CD14-positive monocyte (primary cell): Measurements from ENCODE around the gene RCHY1. TPM values are rescaled to one million over a fixed set of nuclear protein-coding genes. Genes with fewer than 3 reads are reported as not detected.

Experiments used
- DNase-seq, 3 donors: peaks; one replicate each; pipeline ENCODE4 v3.0.0-alpha.2; 2011 to 2022
- H2AFZ ChIP-seq: 2 replicates; pipeline ENCODE4 v1.6.0; 2012; ENCODE audit warnings: mild to moderate bottlenecking, low read depth, low read length, inconsistent platforms; ENCODE audit not compliant: insufficient read depth, poor library complexity, severe bottlenecking
- H3K27ac ChIP-seq, 2 donors: 1 replicate in 1 of 2; 2 replicates in 1 of 2; pipeline ENCODE4 v1.5.1; 2012 to 2013; ENCODE audit warnings: low read length in 2 of 2, control low read depth in 1 of 2, inconsistent platforms in 1 of 2, low read depth in 1 of 2, mild to moderate bottlenecking in 1 of 2
- H3K27me3 ChIP-seq, 2 donors: one replicate each; pipeline versions ENCODE4 v1.6.0 to v1.6.1; 2011 to 2013; ENCODE audit warnings: low read length in 2 of 2; ENCODE audit not compliant: control insufficient read depth in 2 of 2, insufficient read depth in 2 of 2
- H3K36me3 ChIP-seq, 2 donors: replicated peaks in 1 of 2; 1 replicate in 1 of 2; 2 replicates in 1 of 2; pipeline versions ENCODE4 v1.5.1 to v1.6.1; 2012 to 2013; ENCODE audit warnings: low read length in 2 of 2, control low read depth in 1 of 2, inconsistent platforms in 1 of 2, mild to moderate bottlenecking in 1 of 2; ENCODE audit not compliant: insufficient read depth in 2 of 2, control insufficient read depth in 1 of 2
- H3K4me1 ChIP-seq, 2 donors: 1 replicate in 1 of 2; 2 replicates in 1 of 2; pipeline versions ENCODE4 v1.5.1 to v1.6.1; 2012 to 2013; ENCODE audit warnings: low read length in 2 of 2, control low read depth in 1 of 2, inconsistent platforms in 1 of 2, mild to moderate bottlenecking in 1 of 2, moderate library complexity in 1 of 2; ENCODE audit not compliant: insufficient read depth in 2 of 2, control insufficient read depth in 1 of 2
- H3K4me2 ChIP-seq: replicated peaks from 2 replicates; pipeline ENCODE3; 2012; ENCODE audit warnings: low read length, moderate library complexity, mild to moderate bottlenecking; ENCODE audit not compliant: poor library complexity, severe bottlenecking; ENCODE audit errors: extremely low read depth
- H3K4me3 ChIP-seq, 3 experiments: fragments of 200-600 bp in 1 of 3; sonication (generic) in 1 of 3; replicated peaks in 1 of 3; 1 replicate in 2 of 3; 2 replicates in 1 of 3; pipeline ENCODE4 v1.5.1; 2011 to 2013; ENCODE audit warnings: low read length in 3 of 3, mild to moderate bottlenecking in 3 of 3, control low read depth in 2 of 3, low read depth in 2 of 3, inconsistent platforms in 1 of 3, moderate library complexity in 1 of 3
- H3K79me2 ChIP-seq: 2 replicates; pipeline ENCODE4 v1.6.0; 2012; ENCODE audit warnings: mild to moderate bottlenecking, control low read depth, inconsistent platforms, low read length, moderate library complexity; ENCODE audit not compliant: insufficient read depth
- H3K9ac ChIP-seq: 2 replicates; pipeline ENCODE4 v1.6.0; 2017; ENCODE audit warnings: low read length, mild to moderate bottlenecking; ENCODE audit not compliant: insufficient read depth, poor library complexity, severe bottlenecking
- H3K9me3 ChIP-seq, 2 donors: replicated peaks in 1 of 2; 1 replicate in 1 of 2; 2 replicates in 1 of 2; pipeline versions ENCODE4 v1.5.1 to v1.6.1; 2012 to 2013; ENCODE audit warnings: low read length in 2 of 2, control low read depth in 1 of 2; ENCODE audit not compliant: control insufficient read depth in 1 of 2, insufficient read depth in 1 of 2
- H4K20me1 ChIP-seq: 2 replicates; pipeline ENCODE4 v1.6.0; 2012; ENCODE audit warnings: mild to moderate bottlenecking, low read length, control low read depth, moderate library complexity; ENCODE audit not compliant: insufficient read depth
- H3K27ac Mint-ChIP-seq, 7 donors: one replicate each; pipeline ENCODE4 v1.8.0; 2020; ENCODE audit warnings: mild to moderate bottlenecking in 7 of 7, mixed read lengths in 7 of 7, moderate library complexity in 6 of 7, inconsistent platforms in 2 of 7
- H3K27me3 Mint-ChIP-seq, 3 donors: one replicate each; pipeline ENCODE4 v1.8.0; 2021 to 2022; ENCODE audit warnings: low read depth in 3 of 3, mild to moderate bottlenecking in 3 of 3, mixed read lengths in 3 of 3, moderate library complexity in 3 of 3, inconsistent platforms in 1 of 3
- H3K36me3 Mint-ChIP-seq, 2 donors: one replicate each; pipeline ENCODE4 v1.8.0; 2020; ENCODE audit warnings: mixed read lengths in 2 of 2, inconsistent platforms in 1 of 2, mild to moderate bottlenecking in 1 of 2
- H3K4me1 Mint-ChIP-seq: one replicate; pipeline ENCODE4 v1.8.0; 2020; ENCODE audit warnings: mild to moderate bottlenecking, mixed read lengths
- H3K4me3 Mint-ChIP-seq, 2 donors: one replicate each; pipeline ENCODE4 v1.8.0; 2020; ENCODE audit warnings: mild to moderate bottlenecking in 2 of 2, mixed read lengths in 2 of 2, moderate library complexity in 1 of 2
- H3K9me3 Mint-ChIP-seq, 7 donors: one replicate each; pipeline ENCODE4 v1.8.0; 2020 to 2022; ENCODE audit warnings: mixed read lengths in 7 of 7, mild to moderate bottlenecking in 6 of 7, moderate library complexity in 6 of 7, inconsistent platforms in 2 of 7
- CTCF ChIP-seq: fragments of 200-600 bp; IDR thresholded peaks from one replicate; pipeline ENCODE4 v1.8.0; 2022; ENCODE audit warnings: antibody characterized with exemption, mild to moderate bottlenecking
- WGBS: methylation state at CpG from one replicate; pipeline ENCODE4 v1.1.5; 2013; ENCODE audit warnings: missing lambda C conversion rate; ENCODE audit not compliant: insufficient coverage; 5-methylcytosine and 5-hydroxymethylcytosine counted together
- intact Hi-C, 2 donors: fragments of 100-400 bp; cut with micrococcal nuclease; formaldehyde crosslinking; loops; one replicate each; pipeline versions ENCODE4 v1.15.0 to v1.15.1; 2023
- polyA plus RNA-seq, 3 donors: library from polyadenylated mRNA; depleted of rRNA in 1 of 3; unstranded in 2 of 3; stranded (reverse) in 1 of 3; fragments of 300-500 nt in 2 of 3; fragments of >200 nt in 1 of 3; fragmentation: Illumina TruSeq in 2 of 3; gene quantifications; 1 replicate in 2 of 3; 2 replicates in 1 of 3; pipeline ENCODE4 v1.2.3, GENCODE V29; 2012 to 2021

The RCHY1 gene
- polyA plus RNA-seq, 3 donors: 22.5 to 44.1 (median 23.0) TPM

GRCh38 chr4:75527482-75527881, 13.3 kb upstream of the RCHY1 start:
- no peak overlapping the region for H3K9ac ChIP-seq
- intact Hi-C loops: no loop called here
- H2AFZ ChIP-seq: no peak overlapping the region
- Mint-ChIP-seq H3K4me3 (no peak overlapping the region), H3K9me3 (peaks cover 8 to 14% (median 12%) of the 10 kb centered on the region in 7 donors), H3K27ac (no peak overlapping the region), H3K36me3 (peaks cover 77 to 86% of the 10 kb centered on the region in 2 donors), H3K27me3 (peaks cover 0 to 2% (median 0%) of the 10 kb centered on the region in 3 donors), H3K4me1 (peaks cover 2% of the 10 kb centered on the region)
- H3K27ac ChIP-seq: no peak overlapping the region
- no peaks in the 10 kb centered on the region for H3K4me1 ChIP-seq
- H3K27me3 ChIP-seq: no peaks in the 10 kb centered on the region
- peaks cover 2 to 11% of the 10 kb centered on the region in 2 donors for H3K9me3 ChIP-seq
- DNase-seq: no peak
- no peak for TF ChIP-seq CTCF
- H4K20me1 ChIP-seq: no peaks in the 10 kb centered on the region
- H3K4me3 ChIP-seq: no peak overlapping the region
- H3K79me2 ChIP-seq: no peaks in the 10 kb centered on the region
- H3K36me3 ChIP-seq: peaks cover 75 to 92% of the 10 kb centered on the region in 2 donors
- no peak overlapping the region for H3K4me2 ChIP-seq

GRCh38 chr4:75525910-75526309, 11.7 kb upstream of the RCHY1 start:
- H3K4me1 ChIP-seq: no peaks in the 10 kb centered on the region
- H3K27ac ChIP-seq: no peak overlapping the region
- peaks cover 74 to 86% of the 10 kb centered on the region in 2 donors for H3K36me3 ChIP-seq
- intact Hi-C loops: no loop called here
- Mint-ChIP-seq H3K9me3 (peaks cover 0 to 5% (median 0%) of the 10 kb centered on the region in 7 donors), H3K36me3 (peaks cover 70 to 82% of the 10 kb centered on the region in 2 donors), H3K4me1 (peaks cover 3% of the 10 kb centered on the region), H3K27ac (peak overlapping the region in 1 of 7 donors; percentile 31), H3K27me3 (peaks cover 0 to 2% (median 0%) of the 10 kb centered on the region in 3 donors), H3K4me3 (no peak overlapping the region)
- no peaks in the 10 kb centered on the region for H3K27me3 ChIP-seq
- no peak overlapping the region for H3K4me2 ChIP-seq
- no peak overlapping the region for H3K9ac ChIP-seq
- no peaks in the 10 kb centered on the region for H4K20me1 ChIP-seq
- no peak for TF ChIP-seq CTCF
- H3K9me3 ChIP-seq: no peaks in the 10 kb centered on the region
- no peaks in the 10 kb centered on the region for H3K79me2 ChIP-seq
- no peak overlapping the region for H2AFZ ChIP-seq
- 100% methylated on average over 1 of the region's 1 CpG for WGBS
- DNase-seq: no peak
- no peak overlapping the region for H3K4me3 ChIP-seq
